GM13976 (cell line): ENCODE measurements around the gene SEMA5B.

Experiments used
- DNase-seq: peaks from one replicate; pipeline ENCODE4 v3.0.0; 2012; ENCODE audit warnings: low spot score
- in situ Hi-C: fragments of 300-500 bp; cut with MboI; formaldehyde crosslinking; loops from one replicate; pipeline ENCODE4 v1.12.0; 2022; ENCODE audit warnings: low sequenced_read_pairs, mixed read lengths, inconsistent platforms; ENCODE audit not compliant: unreplicated experiment
- TF ChIP-seq, protein P1 (sequence below): IDR thresholded peaks from 2 replicates; pipeline ENCODE4 v1.5.1; 2012; ENCODE audit warnings: borderline replicate concordance, mild to moderate bottlenecking; ENCODE audit not compliant: insufficient read depth; ENCODE audit errors: extremely low read depth, missing control alignments, control extremely low read depth

SEMA5B gene

DNA sequence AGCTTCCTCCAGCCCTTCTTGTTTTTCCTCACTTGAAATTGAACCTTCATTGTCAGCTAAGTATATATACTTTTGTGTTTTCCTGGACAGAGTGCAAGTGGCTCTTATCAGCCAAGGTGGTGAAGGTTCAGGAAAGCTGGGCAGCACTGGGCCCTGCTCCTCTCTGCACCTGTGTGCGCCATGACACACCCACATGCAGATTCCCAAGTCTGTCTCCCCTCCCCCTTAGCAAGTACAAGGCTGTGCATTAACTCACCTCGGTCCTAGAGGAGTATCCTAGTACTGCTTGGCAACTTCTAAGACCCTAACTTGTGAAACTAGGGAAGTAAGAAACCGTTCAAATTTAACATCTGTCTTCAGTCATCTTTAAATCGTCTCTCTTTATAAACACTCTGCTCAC is 146.9 kb downstream of the SEMA5B start:
- TF ChIP-seq, protein P1, sequence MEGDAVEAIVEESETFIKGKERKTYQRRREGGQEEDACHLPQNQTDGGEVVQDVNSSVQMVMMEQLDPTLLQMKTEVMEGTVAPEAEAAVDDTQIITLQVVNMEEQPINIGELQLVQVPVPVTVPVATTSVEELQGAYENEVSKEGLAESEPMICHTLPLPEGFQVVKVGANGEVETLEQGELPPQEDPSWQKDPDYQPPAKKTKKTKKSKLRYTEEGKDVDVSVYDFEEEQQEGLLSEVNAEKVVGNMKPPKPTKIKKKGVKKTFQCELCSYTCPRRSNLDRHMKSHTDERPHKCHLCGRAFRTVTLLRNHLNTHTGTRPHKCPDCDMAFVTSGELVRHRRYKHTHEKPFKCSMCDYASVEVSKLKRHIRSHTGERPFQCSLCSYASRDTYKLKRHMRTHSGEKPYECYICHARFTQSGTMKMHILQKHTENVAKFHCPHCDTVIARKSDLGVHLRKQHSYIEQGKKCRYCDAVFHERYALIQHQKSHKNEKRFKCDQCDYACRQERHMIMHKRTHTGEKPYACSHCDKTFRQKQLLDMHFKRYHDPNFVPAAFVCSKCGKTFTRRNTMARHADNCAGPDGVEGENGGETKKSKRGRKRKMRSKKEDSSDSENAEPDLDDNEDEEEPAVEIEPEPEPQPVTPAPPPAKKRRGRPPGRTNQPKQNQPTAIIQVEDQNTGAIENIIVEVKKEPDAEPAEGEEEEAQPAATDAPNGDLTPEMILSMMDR: no peak
- in situ Hi-C loops: no loop called here
- DNase-seq: no peak

DNA sequence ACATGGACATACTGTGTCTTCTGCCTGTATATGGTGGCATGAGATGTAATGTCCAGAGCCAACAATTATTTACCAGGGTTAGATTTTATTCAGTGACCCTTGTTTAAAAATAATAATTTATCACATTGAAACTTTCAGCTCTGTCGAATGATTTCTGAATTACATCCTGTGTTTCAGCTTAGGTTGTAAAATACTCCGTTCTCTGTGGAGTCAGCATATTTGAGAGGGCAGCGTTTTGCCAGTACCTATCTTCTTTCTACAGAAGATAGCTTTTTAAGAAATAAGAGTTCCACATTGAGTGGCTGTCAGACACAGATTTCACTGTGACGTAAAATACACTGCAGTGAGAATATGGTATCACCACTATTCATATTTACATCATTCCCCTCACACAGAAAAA is 147.4 kb downstream of the SEMA5B start:
- no peak for DNase-seq
- TF ChIP-seq, protein P1: no peak
- in situ Hi-C loops: no loop called here

DNA sequence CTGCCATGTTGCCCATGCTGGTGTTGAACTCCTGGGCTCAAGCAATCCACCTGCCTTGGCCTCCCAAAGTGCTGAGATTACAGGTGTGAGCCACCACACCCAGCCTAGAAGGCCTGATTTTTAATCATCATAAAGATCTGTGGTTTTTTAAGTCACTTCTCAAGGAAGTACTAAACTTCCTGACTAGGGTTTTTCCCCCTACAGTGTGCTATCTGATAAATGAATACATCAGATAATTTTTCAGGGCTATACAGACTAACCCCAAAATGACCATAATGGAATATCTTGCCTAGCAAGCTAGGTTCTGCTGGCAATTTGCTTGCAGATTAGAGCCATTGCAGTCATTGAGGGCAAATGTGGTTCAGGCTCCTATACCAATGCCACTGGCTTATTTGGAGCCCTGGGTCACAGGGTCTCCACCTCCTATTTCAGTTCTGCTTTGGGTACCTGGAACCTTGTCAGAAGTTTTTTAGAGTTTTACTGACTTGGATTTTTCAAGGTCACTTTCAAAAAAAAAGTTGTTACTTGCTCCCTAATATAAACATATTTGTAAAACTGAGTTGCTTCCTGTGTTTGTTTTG is 151.9 kb downstream of the SEMA5B start:
- TF ChIP-seq, protein P1: no peak
- in situ Hi-C loops: no loop called here

DNA sequence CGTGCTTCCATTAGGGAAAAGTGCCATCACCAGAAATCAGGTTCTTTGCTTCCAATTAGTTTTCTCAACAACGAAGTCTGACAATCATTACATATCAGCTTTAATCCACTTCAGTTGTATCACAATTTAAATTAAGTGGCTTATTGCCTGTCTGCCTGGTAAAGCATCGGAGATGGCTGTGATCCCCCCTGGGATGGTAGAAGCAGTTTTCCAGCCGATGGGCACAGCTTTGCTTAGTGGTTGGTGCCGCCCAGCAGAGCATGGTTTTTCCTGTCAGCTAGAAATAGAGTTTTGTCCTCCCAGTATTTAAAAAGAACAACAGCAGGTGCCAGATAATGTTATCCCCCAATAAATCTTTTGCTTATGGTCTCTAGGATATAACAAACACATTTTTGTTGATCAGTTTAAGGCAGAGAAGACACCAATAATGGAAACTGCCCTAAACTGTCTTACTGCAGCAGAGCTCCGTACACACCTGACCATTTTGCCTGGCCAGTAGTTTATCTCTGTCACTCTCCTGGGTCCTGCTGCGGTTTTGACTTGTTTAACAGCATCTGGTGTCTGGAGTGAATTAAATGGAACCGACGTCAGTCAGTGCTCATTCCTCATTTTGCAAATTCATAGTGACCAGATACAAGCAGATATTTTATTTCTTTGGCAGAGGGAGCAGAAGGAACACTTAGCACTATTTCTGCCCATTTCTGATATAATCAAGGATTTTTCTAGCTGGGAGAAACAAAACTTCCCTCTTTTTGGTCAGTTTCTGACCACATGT is 153.6 kb downstream of the SEMA5B start:
- TF ChIP-seq, protein P1: no peak
- no peak for DNase-seq
- in situ Hi-C loops: no loop called here

More for the DNA sequence above, 151.9 kb downstream of the SEMA5B start:
- DNase-seq: no peak

DNA sequence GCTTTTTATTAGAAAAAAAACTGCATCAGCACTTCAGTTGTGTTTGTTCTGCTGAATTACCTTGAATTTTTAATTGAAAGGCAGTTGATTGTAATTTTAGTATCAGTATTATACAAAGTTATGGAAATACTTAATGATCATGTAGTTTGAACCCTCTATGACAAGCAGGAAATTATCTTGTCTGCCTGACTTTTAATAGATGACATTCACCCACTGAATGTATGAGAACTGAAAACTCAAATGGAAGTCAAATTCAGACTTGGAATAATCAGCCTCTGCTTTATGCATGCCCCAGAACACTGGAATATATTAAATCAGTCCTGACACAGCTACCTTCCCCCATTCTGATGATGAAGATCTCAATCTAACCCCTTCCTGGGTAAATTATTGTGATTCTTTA is 159.2 kb downstream of the SEMA5B start:
- no peak for DNase-seq
- in situ Hi-C loops: no loop called here
- TF ChIP-seq, protein P1: no peak

DNA sequence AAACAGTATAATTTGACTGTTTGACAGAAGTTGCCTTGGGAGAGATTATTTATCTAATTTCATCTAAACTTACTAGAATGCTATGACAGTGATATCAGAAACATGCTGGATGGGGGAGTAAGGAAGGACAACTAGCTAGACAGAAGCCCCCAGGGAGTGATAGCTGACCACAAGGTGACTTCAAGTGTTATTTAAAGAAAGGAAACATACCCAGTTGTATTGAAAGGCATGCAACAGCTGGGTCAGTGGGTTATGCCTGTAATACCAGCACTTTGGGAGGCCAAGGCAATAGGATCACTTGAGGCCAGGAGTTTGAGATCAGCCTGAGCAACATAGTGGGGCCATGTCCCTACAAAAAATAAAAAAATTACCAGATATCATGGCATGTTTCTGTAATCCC is 163.1 kb downstream of the SEMA5B start:
- TF ChIP-seq, protein P1: no peak
- no peak for DNase-seq
- in situ Hi-C loops: no loop called here
